AG09319 (cell line): ENCODE measurements around the gene VWA3A.
A peak's percentile ranks its signal among the peaks of the same experiment; 100 is the strongest.

Experiments
- DNase-seq: peaks from one replicate; pipeline ENCODE4 v3.0.0-alpha.2; 2010; ENCODE audit warnings: low read depth; ENCODE audit errors: extremely low read depth
- TF ChIP-seq, protein P1 (sequence below): IDR thresholded peaks from 2 replicates; pipeline ENCODE4 v1.5.1; 2011; ENCODE audit warnings: low read depth, mild to moderate bottlenecking, inconsistent platforms, low read length, moderate library complexity

VWA3A gene

DNA sequence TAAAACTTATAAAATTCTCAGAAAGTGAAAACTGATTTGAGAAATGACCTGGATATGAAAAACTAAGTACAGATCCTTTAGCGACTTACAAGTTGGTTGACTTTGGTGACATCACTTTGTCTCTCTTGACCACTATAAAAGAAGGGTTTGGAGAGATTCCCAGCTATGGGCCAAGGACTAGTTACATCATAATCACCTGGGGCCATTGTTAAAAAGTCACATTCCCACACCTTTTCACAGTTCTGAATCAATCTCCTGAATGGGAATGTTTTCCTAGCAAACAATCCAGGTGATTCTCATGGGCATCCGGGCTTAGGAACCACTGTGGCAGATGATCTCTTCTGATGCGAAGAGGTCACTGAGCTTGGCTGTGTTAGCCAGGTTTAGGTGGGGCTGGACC is 620 bp upstream of the VWA3A start:
- DNase-seq, result no peak
- TF ChIP-seq, protein P1, sequence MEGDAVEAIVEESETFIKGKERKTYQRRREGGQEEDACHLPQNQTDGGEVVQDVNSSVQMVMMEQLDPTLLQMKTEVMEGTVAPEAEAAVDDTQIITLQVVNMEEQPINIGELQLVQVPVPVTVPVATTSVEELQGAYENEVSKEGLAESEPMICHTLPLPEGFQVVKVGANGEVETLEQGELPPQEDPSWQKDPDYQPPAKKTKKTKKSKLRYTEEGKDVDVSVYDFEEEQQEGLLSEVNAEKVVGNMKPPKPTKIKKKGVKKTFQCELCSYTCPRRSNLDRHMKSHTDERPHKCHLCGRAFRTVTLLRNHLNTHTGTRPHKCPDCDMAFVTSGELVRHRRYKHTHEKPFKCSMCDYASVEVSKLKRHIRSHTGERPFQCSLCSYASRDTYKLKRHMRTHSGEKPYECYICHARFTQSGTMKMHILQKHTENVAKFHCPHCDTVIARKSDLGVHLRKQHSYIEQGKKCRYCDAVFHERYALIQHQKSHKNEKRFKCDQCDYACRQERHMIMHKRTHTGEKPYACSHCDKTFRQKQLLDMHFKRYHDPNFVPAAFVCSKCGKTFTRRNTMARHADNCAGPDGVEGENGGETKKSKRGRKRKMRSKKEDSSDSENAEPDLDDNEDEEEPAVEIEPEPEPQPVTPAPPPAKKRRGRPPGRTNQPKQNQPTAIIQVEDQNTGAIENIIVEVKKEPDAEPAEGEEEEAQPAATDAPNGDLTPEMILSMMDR, result no peak

DNA sequence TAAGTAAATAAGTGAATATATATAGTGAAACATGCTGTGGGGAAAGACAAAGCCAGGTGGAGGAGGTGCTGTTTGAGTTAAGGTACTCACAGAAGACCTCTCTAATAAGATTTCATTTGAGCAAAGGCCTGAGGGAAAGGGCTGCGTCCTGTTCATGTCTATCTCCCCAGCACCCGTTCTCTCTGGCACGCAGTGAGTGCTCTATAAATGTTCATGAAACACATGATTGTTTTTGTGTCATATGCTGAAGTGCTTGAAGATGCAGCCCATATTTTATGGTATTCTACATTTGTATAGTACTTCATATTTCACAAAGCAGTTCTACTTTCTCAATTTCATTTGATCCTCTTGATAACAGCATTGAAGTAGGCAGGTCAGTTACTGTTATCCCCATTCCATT is 990 bp downstream of the VWA3A start:
- no peak for DNase-seq
- TF ChIP-seq, protein P1, result no peak

DNA sequence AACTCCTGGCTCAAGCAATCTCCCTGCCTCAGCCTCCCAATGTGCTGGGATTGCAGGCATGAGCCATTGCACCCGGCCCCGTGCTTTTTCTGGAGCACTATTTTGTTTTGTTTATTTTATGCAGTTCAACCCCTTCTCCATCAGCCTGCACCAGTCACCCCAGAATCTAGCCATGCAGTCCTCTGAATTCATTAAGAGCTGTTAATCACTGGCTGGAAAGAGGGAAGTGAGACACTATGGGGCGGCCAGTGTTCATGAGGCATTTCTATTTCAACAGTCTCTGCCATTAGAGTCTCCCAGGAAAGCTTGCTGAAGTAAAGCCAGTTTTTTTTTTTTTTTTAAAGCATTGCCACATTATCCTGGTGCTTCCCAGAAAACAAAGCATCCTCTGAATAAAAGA is 1.7 kb downstream of the VWA3A start:
- no peak for DNase-seq
- TF ChIP-seq, protein P1, result no peak

DNA sequence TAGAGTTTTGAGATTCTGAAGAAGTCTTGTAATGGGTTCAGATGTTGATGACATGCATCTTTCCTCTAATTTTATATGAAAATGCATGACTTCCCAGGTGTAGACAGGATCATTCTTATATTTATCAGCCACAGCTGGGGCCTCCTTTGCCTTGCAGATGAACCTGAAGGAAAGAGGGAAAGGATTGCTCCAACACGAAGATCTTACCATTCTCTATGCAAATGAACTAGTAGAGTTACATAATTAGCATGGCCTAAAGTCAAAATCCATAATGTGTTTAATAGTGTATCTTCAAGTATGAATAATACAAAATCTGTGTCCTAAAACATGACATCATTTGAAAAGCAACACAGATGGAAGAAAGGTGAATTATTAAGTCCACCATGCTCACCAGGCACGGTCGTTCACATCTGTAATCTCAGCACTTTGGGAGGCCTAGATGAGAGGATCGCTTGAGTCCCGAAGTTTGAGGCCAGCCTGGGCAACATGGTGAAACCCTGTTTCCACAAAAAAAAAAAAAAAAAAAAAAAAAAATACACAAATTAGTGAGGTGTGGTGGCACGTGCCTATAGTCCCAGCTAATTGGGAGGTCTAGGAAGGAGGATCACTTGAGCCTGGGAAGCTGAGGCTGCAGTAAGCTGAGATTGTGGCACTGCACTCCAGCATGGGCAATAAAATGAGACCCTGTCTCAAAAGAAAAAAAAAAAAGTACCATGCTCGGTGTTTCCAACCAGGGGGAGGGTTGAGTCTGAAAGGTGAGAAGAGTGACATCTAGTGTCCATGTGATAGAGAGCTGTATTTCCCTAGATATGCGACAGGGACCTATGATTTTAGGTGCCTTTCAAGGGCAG is 6.3 kb downstream of the VWA3A start:
- TF ChIP-seq, protein P1, result peak; percentile 70
- peak; percentile 10 for DNase-seq

DNA sequence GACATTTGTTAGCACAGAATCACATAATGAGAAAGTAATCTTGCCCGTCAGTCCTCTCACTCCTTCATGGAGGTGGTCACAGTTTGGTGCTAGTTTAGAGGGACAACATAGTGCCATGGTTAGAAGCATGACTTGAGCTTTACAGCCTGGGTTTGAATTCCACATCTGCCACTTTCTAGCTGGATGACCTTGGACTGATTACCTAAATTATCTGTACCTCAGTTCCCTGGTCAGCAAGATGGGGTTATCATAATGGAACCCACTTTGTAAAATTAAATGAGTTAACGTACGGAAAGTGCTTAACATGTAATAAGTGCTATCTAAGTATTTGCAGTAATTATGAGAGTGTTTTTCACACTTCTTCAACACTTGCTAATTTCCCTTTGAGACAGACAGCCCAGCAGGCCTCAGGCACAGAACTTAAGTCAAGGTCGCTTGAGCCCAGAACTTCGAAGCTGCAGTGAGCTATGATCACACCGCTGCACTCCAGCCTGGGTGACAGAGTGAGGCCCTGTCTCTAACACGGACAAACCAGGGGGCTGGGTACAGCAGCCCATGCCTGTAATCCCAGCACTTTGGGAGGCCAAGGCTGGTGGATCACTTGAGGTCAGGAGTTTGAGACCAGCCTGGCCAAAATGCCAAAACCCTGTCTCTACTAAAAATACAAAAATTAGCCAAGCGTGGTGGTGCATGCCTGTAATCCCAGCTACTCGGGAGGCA is 7.1 kb downstream of the VWA3A start:
- DNase-seq, result no peak
- TF ChIP-seq, protein P1, result no peak

DNA sequence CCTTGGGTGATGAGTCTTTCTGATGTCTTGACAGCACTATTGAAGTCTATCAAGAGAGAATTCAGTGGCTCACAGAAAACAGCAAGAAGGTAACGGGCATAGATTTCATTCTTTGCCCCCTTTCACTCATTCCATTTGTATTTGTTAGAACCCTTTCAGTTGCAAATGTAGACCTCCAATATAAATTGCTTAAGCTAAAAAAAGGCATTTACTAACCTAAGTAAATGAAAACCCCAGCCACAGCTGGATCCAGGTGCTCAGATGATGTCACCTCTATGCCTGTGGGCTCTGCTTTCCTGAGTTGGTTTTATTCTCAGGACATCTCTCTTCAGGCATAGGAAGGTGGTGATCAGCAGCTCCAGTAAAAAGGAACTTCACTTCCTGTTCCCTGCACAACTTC is 11.1 kb downstream of the VWA3A start:
- no peak for DNase-seq

More for the DNA sequence above, 11.1 kb downstream of the VWA3A start:
- TF ChIP-seq, protein P1, result no peak
